H1 (cell line): ENCODE results near the gene IRF5.

Source experiments
- ATF2 ChIP-seq: IDR thresholded peaks from 2 replicates; pipeline ENCODE4 v1.6.1; 2012; ENCODE audit warnings: low read length, inconsistent platforms
- ATF3 ChIP-seq: IDR thresholded peaks from 2 replicates; pipeline ENCODE4 v1.6.1; 2011; ENCODE audit warnings: low read depth, mild to moderate bottlenecking, low read length; ENCODE audit not compliant: insufficient read depth
- CTCF ChIP-seq, 3 experiments: IDR thresholded peaks; 1 replicate in 2 of 3; 2 replicates in 1 of 3; pipeline versions ENCODE4 v1.5.1 to v1.6.1; 2011; ENCODE audit warnings: low read length in 3 of 3, mild to moderate bottlenecking in 3 of 3, inconsistent platforms in 2 of 3, low read depth in 1 of 3, moderate library complexity in 1 of 3; ENCODE audit not compliant: insufficient read depth in 1 of 3; ENCODE audit errors: control extremely low read depth in 1 of 3
- POLR2A ChIP-seq, 2 experiments: IDR thresholded peaks; 1 replicate in 1 of 2; 2 replicates in 1 of 2; pipeline ENCODE4 v1.6.1; 2011; ENCODE audit warnings: low read depth in 2 of 2, low read length in 2 of 2, mild to moderate bottlenecking in 2 of 2; ENCODE audit errors: control extremely low read depth in 1 of 2
- TCF12 ChIP-seq: IDR thresholded peaks from 2 replicates; pipeline ENCODE4 v1.6.1; 2011; ENCODE audit warnings: low read depth, mild to moderate bottlenecking, low read length

GRCh38 chr7:128915841-128916642 is 21.7 kb upstream of the IRF5 start:
- no peak for TF ChIP-seq CTCF (IDR thresholded peaks at IDR 0.05; ENCODE audit: control extremely low read depth in 1 of 3, insufficient read depth in 1 of 3, low read depth in 1 of 3, low read length in 3 of 3)
- TF ChIP-seq ATF3, result no peak
- TF ChIP-seq POLR2A (IDR thresholded peaks at IDR 0.05; ENCODE audit: control extremely low read depth in 1 of 2, low read depth in 2 of 2, low read length in 2 of 2), result no peak
- no peak for TF ChIP-seq TCF12
- no peak for TF ChIP-seq ATF2
